LoVo (cell line): ENCODE results near the gene C2CD3.
A peak's percentile ranks its signal among the peaks of the same experiment; 100 is the strongest.
"Not testable (repeated sequence)": the region's sequence is repeated elsewhere in the genome, so short reads cannot be mapped to it uniquely, and the experiment has no call there.

Experiments
- DNase-seq: peaks from one replicate; pipeline ENCODE4 v3.0.0-alpha.2; 2016; ENCODE audit warnings: low spot score

C2CD3 gene

GRCh38 chr11:74000307-74001133 lies 170.3 kb downstream of the C2CD3 start:
- no peak for DNase-seq

- DNase-seq = no peak
Observed at GRCh38 chr11:73999581-74000306, 171.1 kb downstream of the C2CD3 start.

DNA sequence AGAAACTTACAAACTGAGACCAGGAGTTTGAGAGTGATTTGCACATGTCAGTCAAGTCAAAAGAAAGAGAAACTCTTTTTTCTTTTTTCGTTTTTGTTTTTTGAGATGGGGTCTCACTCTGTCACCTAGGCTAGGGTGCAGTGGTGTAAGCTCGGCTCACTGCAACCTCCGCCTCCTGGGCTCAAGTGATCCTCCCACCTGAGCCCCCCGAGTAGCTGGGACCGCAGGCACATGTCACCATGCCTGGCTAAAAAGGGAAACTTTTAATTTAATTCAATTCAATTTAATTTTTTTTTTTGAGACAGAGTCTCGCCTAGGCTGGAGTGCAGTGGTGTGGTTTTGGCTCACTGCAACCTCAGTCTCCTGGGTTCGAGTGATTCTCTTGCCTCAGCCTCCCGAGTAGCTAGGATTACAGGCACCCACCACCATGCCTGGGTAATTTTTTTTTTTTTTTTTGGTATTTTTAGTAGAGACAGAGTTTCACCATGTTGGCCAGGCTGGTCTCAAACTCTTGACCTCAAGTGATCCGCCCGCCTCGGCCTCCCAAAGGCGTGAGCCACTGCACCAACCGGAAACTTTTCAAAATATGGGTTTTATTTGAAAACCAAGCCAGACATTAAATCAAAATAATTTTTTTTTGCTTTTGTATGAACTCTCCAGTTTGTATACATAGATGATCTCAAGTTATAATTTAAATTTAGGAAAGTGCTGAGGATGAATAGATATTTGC lies 171.8 kb downstream of the C2CD3 start:
- DNase-seq = no peak

DNA sequence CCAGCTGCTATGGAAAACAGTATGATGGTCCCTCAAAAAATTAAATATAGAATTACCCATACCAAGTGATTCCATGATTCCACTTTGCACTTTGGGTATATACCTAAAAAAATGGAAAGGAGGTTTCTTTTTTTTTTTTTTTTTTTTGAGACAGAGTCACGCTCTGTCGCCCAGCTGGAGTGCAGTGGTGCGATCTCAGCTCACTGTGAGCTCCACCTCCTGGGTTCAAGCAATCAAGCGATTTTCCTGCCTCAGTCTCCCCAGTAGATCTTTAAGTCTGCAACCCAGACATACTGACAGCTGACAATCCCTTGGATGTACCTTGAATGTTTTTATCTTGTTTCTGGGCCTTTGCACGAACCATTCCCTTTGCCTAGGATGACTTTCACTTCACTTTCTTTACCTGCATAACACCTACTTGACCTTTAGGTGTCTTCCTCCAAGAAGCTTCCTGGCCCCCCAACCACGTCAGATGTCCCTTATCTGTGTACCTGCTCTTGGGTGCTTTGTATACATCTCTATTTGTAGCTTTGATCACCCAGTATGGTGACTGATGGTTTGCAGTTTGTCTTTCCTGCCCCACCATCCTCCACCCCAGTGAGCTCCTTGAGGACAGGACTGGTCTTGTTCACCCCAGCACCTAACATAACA lies 173.6 kb downstream of the C2CD3 start:
- no peak for DNase-seq

- DNase-seq = no peak
Observed at GRCh38 chr11:73996161-73996747, 174.5 kb downstream of the C2CD3 start.

DNA sequence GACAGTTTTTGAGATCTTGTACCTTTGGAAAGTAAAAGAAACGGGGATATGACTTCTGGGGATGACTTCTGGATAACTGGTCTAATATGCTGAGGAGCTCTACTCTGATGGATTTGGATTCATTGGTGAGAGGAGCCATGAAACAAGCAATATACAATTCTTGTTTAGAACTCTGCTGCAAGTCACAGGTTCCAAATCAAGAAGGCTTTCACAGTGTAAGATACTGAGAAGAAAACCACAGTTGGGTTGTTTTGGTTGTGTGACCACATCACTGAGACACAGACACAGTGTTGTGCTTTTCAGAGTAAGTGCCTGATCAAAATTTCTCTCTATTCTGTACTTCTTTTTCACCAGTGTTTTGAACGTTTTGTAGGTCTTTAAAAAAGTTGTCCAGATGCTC lies 175.1 kb downstream of the C2CD3 start:
- no peak for DNase-seq

- DNase-seq = no peak
Observed at GRCh38 chr11:73995247-73995646, 175.6 kb downstream of the C2CD3 start.

DNA sequence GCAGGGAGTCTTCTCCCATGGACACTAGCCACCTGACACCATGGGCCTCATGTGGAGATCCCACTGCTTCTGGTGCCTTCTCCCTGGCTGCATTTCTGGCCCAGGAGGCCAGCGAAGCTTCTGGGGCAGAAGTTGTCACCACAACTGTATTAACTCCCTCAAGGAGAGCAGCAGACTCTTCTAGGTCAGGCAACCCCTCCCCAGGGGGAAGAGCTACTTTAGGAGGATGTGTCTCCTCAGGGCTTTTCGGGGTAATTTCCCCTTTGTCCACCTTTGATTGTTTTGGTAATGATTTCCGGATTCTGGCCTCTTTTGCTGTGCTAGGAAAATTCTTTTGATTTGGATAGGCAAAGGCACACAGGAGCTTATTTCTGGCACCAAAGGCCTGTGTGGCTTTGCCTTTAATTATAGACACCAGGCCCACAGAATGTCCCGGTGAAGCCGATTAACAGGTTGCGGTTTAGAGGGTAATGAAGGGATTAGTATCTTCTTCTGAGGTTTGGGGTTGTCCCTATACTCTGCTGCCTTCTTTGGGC lies 179.3 kb downstream of the C2CD3 start:
- no peak for DNase-seq

- no peak for DNase-seq
Observed at GRCh38 chr11:73990730-73991129, 180.1 kb downstream of the C2CD3 start.

- no peak for DNase-seq
Observed at GRCh38 chr11:73989156-73989555, 181.6 kb downstream of the C2CD3 start.

DNA sequence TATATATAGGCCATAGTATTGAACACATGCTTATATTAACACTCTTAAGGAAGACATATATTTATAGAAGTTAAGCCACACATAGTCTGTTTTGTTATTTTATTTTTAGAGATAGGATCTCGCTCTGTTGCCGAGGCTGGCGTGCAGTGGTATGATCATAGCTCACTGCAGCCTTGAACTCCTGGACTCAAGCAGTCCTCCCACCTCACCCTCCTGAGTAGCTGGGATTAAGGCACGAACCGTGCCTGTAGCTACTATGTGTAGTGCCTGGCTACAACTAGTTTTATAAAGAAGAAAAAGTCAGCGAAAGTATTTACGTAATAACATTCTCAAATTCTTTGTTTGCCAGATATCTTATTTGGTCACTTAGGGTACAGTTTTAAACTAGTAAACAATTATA lies 182.6 kb downstream of the C2CD3 start:
- DNase-seq = no peak

- DNase-seq = not testable (repeated sequence)
Observed at GRCh38 chr11:73985661-73986060, 185.1 kb downstream of the C2CD3 start.

DNA sequence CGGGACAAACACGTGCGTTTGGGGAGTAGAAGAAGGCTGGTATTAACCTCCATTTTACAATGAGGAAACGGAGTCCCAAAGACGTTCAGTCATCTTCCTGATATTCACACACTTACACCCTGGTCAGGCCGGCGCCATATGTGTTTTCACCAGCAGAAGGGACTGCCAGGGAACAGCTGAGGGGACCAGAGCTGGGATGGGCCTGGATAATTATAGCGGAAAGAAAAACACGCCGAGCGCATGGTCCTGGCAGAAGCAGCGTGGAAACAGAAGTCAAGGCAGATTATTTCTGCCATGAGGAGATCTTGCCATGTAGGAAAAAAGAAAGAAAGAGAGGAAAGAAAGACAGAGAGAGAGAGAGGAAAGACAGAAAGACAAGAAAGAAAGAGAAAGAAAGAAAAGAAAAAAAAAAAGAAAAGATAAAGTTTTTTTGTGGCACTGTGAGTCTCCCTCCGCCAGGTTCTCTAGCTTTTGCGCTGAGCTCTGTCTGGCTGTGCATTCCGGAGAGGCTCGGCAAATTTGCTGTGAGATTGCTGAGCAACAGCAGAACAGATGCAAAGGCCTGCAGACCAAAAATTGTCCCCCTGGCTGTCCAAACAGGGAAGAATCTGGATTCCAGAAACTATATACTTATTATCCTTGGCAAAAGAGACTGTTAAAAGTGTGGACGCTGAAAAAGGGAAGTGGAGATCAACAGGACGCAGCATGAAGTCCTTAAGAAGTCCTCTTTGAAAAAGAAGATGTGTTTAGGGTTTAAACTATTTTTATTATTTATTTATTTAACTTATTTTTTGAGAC lies 186.9 kb downstream of the C2CD3 start:
- no peak for DNase-seq

DNA sequence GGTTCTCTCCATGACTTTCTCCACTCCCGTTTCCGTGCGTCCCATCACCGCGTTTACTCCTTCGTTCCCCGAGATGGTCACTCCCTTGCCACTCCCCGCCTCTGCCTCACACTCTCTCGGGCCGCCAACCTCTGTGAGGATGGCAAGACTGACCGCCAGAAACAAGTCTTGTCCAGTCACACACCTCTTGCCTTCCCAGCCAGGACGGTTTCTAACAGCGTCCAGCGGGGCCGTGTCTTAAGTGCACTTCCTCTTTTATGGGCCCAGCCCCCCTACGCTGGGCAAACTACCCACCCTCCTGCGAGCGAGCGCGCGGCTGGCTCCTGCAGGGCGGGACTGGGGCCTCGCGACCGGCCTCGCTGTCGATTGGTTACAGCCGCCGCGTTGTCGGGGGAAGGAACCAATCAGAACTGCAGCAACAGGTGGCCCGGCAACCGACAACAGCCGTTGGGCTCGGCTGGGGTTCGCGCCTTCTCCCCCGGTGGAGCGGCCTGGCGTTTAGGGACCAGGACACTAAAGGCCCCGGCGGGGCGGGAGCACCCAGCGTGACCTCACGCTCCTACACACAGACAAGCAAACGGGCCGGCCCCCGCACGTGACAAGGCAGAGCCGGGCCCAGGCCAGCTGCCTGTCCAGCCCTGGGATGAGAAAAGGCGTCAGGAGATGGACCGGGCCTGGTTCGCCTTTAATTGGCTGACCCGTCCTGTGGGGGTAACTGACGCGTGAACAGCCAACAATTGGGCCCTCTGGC lies 187.6 kb downstream of the C2CD3 start:
- DNase-seq = peak; percentile 72

- DNase-seq = peak; percentile 48
Observed at GRCh38 chr11:73982595-73982989, 188.2 kb downstream of the C2CD3 start, which contains the start of gene UCP2. Gene UCP2 (minus strand): TSS chr11:73982843. CDS start chr11:73978378, 4,465 bp downstream.

DNA sequence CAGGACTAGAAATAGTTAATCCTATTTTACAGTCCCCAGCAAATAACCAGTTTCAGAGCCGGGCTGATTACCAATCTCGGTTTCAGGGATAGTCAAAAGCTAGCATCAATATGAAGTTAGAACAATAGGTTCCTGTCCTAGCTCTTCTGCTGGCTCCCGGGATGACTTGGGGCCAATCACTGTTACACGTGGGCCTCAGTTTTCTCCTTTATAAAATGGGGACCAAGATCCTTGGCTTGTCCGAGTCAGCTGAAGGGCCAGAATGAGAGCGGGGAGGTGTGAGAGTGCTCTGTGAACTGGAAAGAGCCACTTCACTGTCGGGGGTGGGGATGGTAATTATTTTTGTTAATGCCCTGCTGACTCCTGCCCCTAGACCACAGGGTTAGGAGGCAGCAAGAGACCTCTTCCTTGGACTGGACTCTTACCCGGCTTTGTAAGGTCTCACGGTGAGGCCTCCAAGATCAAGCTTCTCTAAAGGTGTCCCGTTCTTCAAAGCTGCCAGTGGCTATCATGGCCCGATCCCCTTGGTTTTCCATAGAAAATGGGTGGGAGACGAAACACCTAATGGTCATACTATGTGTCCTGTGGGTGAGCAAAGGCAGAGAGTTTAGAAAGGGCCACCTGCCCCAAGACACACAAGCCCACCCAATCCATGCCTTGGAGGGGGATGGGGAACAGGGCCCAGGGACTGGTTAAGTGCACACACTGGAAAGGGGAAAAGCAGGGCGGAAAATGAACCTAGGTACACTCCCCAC lies 189.6 kb downstream of the C2CD3 start:
- no peak for DNase-seq

- DNase-seq = no peak
Observed at GRCh38 chr11:73980001-73980961, 190.5 kb downstream of the C2CD3 start.

DNA sequence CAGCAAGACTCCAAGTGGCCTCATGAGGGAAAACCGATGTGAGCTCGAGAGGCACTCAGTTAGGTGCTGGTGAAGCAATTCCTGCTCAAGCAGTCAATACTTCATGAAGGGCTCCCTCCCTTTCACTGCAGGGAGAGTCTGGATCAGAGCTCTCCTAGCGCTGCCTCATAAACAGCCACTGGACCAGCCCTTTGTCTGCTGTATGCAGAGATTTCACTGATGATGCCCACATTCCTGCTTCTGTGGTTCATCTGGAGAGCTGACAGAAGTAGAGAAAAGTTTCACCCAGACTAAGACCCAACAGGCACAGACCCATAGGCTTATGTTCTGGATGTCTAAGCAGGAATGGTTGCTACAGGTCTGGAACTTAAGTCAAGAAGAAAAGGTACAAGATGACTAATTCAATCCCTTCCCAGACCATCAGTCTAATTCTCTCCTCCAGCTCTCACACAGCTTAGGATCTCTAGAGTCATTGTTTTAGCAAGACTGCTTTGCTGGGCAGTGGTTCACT lies 192.2 kb downstream of the C2CD3 start:
- no peak for DNase-seq
